ENCODE results near the gene FAM200B.

Gene FAM200B

GRCh38 chr4:15668566-15669435 lies 12.8 kb upstream of the FAM200B start:
- no peak for DNase-seq

- DNase-seq = no peak
Measured at GRCh38 chr4:15670576-15670975, 11.1 kb upstream of the FAM200B start.

- DNase-seq = no peak
Measured at GRCh38 chr4:15672101-15672500, 9.5 kb upstream of the FAM200B start.

DNA sequence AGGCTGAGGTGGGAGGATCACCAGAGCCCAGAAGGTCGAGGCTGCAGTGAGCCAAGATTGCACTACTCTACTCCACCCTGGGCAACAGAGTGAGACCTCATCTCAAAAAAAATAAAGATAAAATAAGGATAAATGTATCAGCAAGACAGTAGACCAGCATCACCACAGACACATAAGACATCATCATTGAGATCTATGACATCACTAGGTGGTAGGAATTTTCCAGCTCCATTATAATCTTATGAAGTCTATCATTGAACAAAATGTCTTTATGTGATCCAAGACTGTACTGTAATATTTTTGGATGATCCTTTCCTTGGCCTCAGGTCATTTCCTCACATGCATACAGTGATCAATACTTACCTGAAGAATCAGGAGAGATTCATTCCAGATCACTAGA lies 8.3 kb upstream of the FAM200B start:
- DNase-seq = no peak

DNA sequence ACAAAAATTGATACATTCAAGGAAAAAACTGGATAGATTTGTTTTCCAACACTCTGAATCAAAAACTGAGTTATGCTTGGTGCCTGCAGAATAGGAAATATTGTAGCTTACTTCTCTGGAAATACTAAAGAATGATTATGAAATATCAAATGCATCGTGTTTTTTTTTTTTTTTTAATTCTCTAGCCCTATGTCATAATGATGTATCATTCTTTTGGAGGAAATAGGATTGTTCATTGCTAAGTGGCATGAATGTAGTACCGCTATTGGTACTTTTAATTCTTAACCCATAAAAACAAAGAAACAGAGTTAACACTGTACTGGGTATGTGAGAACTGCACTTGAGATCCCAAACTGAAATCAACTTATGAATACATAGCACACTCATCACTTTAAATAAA lies 7.6 kb upstream of the FAM200B start:
- no peak for DNase-seq

- no peak for DNase-seq
Measured at GRCh38 chr4:15674926-15675325, 6.7 kb upstream of the FAM200B start.

GRCh38 chr4:15675356-15675755 lies 6.3 kb upstream of the FAM200B start:
- no peak for DNase-seq

- DNase-seq = no peak
Measured at GRCh38 chr4:15676039-15676438, 5.6 kb upstream of the FAM200B start.

- DNase-seq = no peak
Measured at GRCh38 chr4:15676899-15677298, 4.7 kb upstream of the FAM200B start.

GRCh38 chr4:15677507-15677988 lies 4.1 kb upstream of the FAM200B start:
- DNase-seq = no peak

DNA sequence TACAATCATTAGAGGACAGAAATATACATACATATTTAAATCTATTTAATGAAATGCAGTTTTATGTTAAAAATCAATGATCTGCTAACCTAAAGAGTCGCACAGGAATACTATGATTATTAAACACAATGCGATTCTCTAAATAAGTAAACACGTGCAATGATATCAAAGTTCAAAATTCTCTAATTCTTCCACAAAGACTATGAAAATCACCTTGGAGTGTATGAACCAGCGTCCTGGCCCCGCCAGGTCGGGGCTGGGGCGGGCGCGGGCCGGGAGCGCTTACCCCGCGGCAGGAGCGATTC lies 608 bp upstream of the FAM200B start:
- no peak for DNase-seq

DNA sequence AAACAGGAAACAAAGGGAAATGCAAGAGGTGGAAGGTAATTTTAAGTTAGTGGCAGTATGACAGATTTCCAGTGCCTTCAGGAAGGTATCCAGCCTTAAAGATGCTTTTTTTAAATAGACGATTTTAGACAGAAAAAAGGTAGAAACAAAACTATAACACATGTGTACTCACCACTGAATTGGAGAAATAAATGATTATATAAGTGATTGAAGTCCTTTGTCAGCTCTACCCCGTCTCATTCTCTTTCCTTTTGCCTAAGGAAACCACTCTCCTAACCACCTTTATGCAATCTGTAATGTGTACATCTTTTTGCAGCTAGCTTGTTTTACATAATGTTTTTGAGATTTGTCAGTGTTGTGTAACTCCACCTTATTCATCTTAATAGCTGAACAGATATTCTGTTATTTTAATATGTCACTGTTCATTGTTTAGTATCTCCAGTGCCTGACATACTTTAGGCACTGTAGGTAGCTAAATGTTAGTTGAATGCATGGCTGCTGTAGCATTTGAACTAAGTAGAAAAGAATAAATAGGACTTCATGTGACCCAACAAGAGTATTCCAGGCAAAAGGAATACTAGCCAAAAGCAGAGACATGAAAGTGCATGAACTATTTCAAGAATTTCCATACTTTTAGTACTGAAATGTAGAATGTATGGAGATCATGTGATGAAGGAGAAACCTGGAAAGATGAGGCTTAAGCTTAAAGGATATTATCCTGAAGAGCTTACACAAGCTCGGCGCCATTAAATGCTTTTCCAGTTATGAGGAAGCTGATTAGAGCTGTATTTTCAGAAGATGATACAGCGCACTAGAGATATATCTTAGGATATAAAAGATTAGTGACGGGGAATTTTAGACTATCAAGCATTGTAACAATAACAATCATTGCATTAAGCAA lies 865 bp downstream of the FAM200B start:
- DNase-seq = no peak

GRCh38 chr4:15683143-15683495 lies 1.5 kb downstream of the FAM200B start:
- no peak for DNase-seq

- DNase-seq = no peak
Measured at GRCh38 chr4:15684498-15684897, 2.9 kb downstream of the FAM200B start.

- DNase-seq = no peak
Measured at GRCh38 chr4:15688051-15688450, 6.4 kb downstream of the FAM200B start.

DNA sequence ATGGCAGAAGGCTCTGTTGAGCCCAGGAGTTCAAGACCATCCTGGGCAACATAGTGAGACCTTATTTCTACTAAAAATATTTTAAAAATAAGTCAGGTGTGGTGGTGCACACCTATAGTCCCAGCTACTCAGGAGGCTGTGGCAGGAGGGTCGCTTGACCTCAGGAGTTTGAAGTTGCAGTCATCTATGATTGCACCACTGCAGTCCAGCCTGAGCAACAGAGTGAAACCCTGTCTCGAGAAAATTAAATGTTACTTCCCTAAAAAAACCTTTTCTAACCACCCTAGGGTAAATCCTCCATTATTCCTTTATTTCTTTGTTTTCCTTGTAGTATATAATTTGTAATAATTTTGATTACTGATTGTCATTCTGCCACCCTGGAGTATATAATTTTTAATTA lies 7.9 kb downstream of the FAM200B start:
- DNase-seq = no peak

DNA sequence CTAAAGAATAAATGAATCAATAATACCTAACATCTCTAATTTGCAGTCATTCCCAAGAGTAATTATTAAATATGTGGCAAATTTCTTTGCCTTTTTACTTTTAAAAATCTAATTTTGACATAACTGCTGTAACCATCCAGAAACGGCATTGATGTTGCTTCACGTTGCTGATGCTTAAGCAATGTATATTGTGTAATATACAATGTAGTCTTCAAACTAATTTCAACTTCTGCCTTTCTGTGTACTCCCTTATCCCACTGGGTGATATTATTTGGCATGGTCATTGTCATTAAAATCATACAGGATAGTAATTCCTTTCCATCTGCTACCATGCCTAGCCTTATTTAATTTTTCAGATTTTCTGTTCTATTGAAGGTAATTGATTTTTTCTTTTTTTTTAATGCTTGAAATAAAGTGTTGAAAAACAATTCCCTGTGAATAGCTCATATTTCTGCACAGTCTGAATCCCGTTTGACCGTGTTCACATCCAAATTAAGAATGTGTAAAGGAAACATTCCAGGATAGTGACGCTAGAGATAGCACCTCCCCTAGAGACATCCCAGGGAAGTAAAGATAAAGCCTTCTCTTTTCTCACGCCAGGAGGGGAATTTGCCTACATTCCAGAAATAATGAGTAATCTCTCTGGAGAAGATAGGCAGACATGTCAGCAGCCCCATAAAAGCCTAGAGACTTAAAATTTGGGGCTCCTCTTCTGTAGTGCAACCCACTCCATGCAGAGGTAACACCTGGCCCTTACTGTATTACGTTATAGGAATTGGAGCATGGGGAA lies 8.6 kb downstream of the FAM200B start:
- DNase-seq = no peak

GRCh38 chr4:15691346-15692135 lies 9.9 kb downstream of the FAM200B start:
- DNase-seq = no peak

DNA sequence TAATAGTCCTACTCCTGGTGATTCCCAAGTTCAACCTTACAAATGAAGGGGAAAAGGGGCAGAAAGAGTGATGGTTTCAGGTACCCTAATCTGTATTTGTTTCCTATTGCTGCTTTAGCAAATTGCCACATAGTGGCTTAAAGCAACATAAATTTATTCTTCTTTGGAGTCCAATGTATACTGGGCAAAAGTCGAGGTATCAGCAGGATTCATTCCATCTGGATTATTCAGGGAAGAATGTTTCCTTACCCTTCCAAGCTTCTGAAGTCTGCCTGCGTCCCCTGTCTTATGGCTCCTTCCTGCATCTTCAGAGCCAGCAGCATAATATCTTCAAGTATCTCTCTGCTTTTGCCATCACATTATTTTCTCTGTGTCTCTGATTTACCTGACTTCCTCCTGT lies 11.0 kb downstream of the FAM200B start:
- DNase-seq = no peak

DNA sequence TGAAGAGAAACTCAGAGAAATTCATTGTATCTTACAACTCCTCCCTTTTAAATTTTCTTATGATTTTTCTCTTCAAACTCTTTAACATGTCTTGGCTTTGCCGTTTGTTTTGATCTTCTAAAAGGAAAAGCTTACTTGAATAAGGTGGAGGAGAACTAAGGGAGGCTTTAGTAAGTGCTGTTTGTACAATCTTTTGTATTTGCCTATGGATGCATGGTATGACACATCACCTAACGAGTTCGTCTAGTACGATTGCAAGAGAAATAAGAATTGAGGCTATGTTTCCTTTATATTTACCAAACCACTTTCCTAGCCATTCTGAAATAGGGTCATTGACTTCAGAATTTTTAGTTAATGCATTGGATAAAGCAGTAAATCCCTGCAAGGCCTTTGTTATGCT lies 12.8 kb downstream of the FAM200B start:
- no peak for DNase-seq

- no peak for DNase-seq
Measured at GRCh38 chr4:15695240-15695699, 13.6 kb downstream of the FAM200B start.

DNA sequence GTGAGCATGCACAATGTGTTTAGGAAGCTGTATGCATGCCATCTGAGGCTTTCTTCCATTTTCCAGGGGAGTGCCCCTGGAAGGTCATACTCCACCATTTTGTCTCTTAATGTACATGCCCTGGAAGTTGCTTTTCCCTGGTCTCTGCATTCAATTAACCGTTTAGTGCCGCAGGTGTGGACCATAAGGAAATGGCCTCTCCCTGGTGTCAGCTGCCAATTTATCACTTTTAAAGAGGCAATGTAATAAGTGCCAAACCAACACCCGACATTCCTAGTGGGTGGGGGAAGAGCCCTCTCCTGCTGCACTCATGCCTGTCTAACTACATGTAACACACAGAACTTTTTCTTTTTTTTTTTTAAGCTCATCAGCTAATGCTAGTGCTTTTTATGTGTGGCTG lies 14.1 kb downstream of the FAM200B start:
- no peak for DNase-seq
